NCI-H526 (cell line): ENCODE data around the gene CATSPER4.

ENCODE experiments used
- DNase-seq, 2 experiments: peaks; one replicate each; lab custom pipeline; 2025; lab: John Stamatoyannopoulos, UW

The CATSPER4 gene

GRCh38 chr1:26164861-26165842 is 25.2 kb upstream of the CATSPER4 start:
- no peak for DNase-seq

- no peak for DNase-seq
These were observed 23.6 kb upstream of the CATSPER4 start for GRCh38 chr1:26166719-26167281.

- no peak for DNase-seq
These were observed 21.8 kb upstream of the CATSPER4 start, which contains the start of gene C1orf232 for GRCh38 chr1:26168410-26169197. Gene C1orf232 (minus strand): TSS chr1:26168963. CDS start chr1:26168499, 464 bp downstream.

- no peak for DNase-seq
These were observed 21.2 kb upstream of the CATSPER4 start for GRCh38 chr1:26169198-26169554.

- peak; percentile 29 to 94 for DNase-seq
These were observed 20.5 kb upstream of the CATSPER4 start, which contains the start of gene ZNF593 for GRCh38 chr1:26169669-26170471. Gene ZNF593 (plus strand): TSS chr1:26169908. CDS start chr1:26169984, 76 bp downstream.

- no peak for DNase-seq
These were observed 20.0 kb upstream of the CATSPER4 start for GRCh38 chr1:26170472-26170821.

GRCh38 chr1:26171084-26172072 is 19.0 kb upstream of the CATSPER4 start, which contains the start of gene ZNF593OS:
Gene ZNF593OS (minus strand): TSS chr1:26171832. CDS start chr1:26171661, 171 bp downstream.
- no peak for DNase-seq

GRCh38 chr1:26175346-26175745 is 15.1 kb upstream of the CATSPER4 start:
- no peak for DNase-seq

GRCh38 chr1:26177182-26177684 is 13.2 kb upstream of the CATSPER4 start, which contains the start of gene CNKSR1:
Gene CNKSR1 (plus strand): TSS chr1:26177491. CDS start chr1:26177548, 57 bp downstream.
- peak; percentile 50 to 77 for DNase-seq

GRCh38 chr1:26180010-26180506 is 10.3 kb upstream of the CATSPER4 start:
- DNase-seq, result no peak

- no peak for DNase-seq
These were observed 8.6 kb upstream of the CATSPER4 start for GRCh38 chr1:26181586-26182382.

GRCh38 chr1:26182383-26182696 is 8.1 kb upstream of the CATSPER4 start:
- DNase-seq, result no peak

- no peak for DNase-seq
These were observed 6.3 kb upstream of the CATSPER4 start for GRCh38 chr1:26184086-26184485.

GRCh38 chr1:26184883-26185282 is 5.5 kb upstream of the CATSPER4 start:
- no peak for DNase-seq

GRCh38 chr1:26187882-26188281 is 2.5 kb upstream of the CATSPER4 start:
- DNase-seq, result no peak

GRCh38 chr1:26188477-26188876 is 1.9 kb upstream of the CATSPER4 start:
- DNase-seq, result no peak

GRCh38 chr1:26189331-26189730 is 1.1 kb upstream of the CATSPER4 start:
- no peak for DNase-seq

GRCh38 chr1:26189751-26190275 is 589 bp upstream of the CATSPER4 start:
- DNase-seq, result no peak

- DNase-seq, result no peak
These were observed 1.3 kb downstream of the CATSPER4 start for GRCh38 chr1:26191739-26192138.
